ENCODE measurements around the gene TERT. TPM values are rescaled to one million over a fixed set of nuclear protein-coding genes. Genes with fewer than 3 reads are reported as not detected.
"Not testable (repeated sequence)": the region's sequence is repeated elsewhere in the genome, so short reads cannot be mapped to it uniquely, and the experiment has no call there.

The TERT gene
- total RNA-seq, 2 experiments from 2014 or later: 4.7 to 7.3 TPM

GRCh38 chr5:1337489-1338195 is 42.8 kb upstream of the TERT start:
- CTCF ChIA-PET: no interaction called here
- no peaks in the 10 kb centered on the region for H3K9me3 Mint-ChIP-seq
- peaks cover 8% of the 10 kb centered on the region for H3K4me1 Mint-ChIP-seq (ENCODE audit: low read depth)
- POLR2A ChIA-PET: interaction anchor here (1.1 kb wide), 1 partner anchor 61 kb away, joined by 3 read pairs; no protein-coding TSS in a partner anchor
- DNase-seq: no peak
- H3K4me3 Mint-ChIP-seq: no peak overlapping the region
- intact Hi-C loops (cut with micrococcal nuclease): no loop called here
- no peaks in the 10 kb centered on the region for H3K27me3 Mint-ChIP-seq
- peaks cover 33% of the 10 kb centered on the region for H3K36me3 Mint-ChIP-seq
- no peak overlapping the region for H3K27ac Mint-ChIP-seq

DNA sequence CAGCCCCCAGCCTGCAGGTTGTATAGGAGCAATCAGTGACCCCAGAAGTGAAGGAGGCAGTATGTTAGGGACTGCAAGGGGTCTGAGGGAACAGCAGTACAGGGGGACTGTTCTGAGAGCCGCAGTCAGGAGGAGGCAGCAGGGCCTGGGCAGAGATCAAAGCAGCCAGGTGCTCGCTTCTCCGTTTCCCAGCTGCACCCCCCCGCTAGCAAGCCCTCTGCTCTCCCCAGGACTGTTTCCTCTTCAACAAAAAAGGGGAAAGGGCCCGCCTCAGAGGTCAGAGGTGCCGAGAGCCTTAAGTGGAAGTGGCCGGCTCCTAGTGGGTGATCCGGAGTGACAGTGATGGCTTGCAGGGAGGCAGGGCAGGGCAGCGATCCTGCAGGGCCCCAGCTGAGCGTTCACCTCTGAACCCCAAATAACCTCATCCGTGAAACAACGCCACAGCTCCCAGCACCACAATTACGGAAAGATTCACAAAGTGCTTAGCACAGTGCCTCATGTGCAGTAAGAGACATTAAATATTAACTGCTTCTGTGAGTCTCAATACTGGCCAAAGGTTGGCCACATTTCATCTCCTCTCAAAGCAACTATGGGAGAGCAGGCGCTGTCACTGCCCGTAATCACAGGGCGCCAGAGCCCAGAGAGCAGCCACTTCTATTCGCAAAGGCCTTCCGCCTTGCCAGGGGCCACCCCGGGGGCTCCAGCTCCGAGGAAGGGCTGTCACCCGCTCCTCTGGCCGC is 42.1 kb upstream of the TERT start:
- no peak for DNase-seq
- intact Hi-C loops (cut with micrococcal nuclease): no loop called here
- H3K4me1 Mint-ChIP-seq (ENCODE audit: low read depth): peaks cover 6% of the 10 kb centered on the region
- H3K4me3 Mint-ChIP-seq: no peak overlapping the region
- POLR2A ChIA-PET: interaction anchor here (1.1 kb wide), 1 partner anchor 60 kb away, joined by 3 read pairs; no protein-coding TSS in a partner anchor
- no peaks in the 10 kb centered on the region for H3K27me3 Mint-ChIP-seq
- CTCF ChIA-PET: no interaction called here
- H3K27ac Mint-ChIP-seq: no peak overlapping the region
- peaks cover 32% of the 10 kb centered on the region for H3K36me3 Mint-ChIP-seq
- no peaks in the 10 kb centered on the region for H3K9me3 Mint-ChIP-seq

DNA sequence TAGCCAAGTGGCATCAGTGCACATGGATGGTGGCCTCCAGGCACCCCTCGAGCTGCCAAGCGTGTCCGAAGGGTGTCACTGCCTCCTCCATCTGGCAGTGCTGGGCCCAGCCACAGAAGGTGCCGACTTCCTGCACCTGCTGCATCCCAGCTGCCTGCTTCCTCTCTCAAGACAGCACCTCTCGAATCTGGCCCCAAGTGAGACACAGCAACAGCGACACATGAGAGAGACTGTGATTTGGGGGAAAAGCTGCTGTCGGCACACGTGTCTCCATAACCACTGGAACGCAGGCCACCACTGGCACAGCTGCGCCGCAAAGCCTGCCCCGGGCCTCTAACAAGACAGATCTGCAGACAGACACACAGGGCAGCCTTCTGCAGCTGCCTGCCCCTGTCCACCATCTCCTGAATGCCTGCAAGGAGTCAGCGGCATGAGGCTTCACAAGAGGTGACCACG is 41.3 kb upstream of the TERT start:
- Mint-ChIP-seq H3K36me3 (peaks cover 29% of the 10 kb centered on the region), H3K4me1 (ENCODE audit: low read depth) (peaks cover 4% of the 10 kb centered on the region), H3K4me3 (no peak overlapping the region), H3K9me3 (no peaks in the 10 kb centered on the region), H3K27ac (no peak overlapping the region), H3K27me3 (no peaks in the 10 kb centered on the region)
- ChIA-PET POLR2A (no interaction called here), CTCF (no interaction called here)
- intact Hi-C loops (cut with micrococcal nuclease): no loop called here
- no peak for DNase-seq

GRCh38 chr5:1335540-1336095 is 40.8 kb upstream of the TERT start:
- POLR2A ChIA-PET: no interaction called here

DNA sequence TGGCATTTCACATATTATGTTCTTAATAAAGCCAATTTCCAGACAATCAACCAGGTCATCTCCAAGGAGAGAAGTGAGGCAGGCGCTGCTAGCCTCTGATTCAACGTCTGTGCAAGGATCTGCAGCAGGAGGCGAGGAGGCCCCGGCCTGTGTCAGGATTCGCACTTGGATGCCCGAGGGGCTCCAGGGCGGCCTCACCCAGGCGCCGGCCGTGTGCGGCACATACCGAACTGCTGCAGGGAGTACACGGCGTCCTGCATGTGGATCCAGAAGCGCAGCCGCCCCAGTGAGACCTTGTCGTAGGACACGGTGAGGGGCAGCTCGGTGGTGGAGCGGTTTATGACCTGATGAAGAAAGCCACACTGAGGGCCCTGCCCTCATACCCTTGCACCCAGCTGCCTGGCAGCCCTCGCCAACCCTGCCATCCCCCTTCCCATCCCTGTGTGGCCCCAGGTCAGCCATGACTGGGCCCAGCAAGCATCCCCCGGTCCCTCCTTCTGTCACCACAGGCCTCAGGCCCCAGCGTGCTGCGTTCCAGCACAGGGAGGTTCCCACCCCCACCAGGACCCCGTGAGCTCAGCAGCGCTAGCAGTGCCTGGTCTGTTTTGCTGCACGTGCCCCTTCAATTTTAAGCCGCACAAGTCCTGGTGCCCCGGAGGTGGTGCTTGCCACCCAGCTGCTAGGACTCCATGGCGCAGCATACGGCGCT is 40.1 kb upstream of the TERT start:
- Mint-ChIP-seq H3K4me3 (no peak overlapping the region), H3K36me3 (peaks cover 29% of the 10 kb centered on the region), H3K9me3 (no peaks in the 10 kb centered on the region), H3K4me1 (ENCODE audit: low read depth) (peaks cover under 1% of the 10 kb centered on the region), H3K27ac (no peak overlapping the region), H3K27me3 (no peaks in the 10 kb centered on the region)
- POLR2A ChIA-PET: no interaction called here
- DNase-seq: no peak
- CTCF ChIA-PET: no interaction called here
- intact Hi-C loops (cut with micrococcal nuclease): no loop called here

More at GRCh38 chr5:1335540-1336095, 40.8 kb upstream of the TERT start:
- Mint-ChIP-seq H3K9me3 (no peaks in the 10 kb centered on the region), H3K27ac (no peak overlapping the region), H3K36me3 (peaks cover 29% of the 10 kb centered on the region), H3K4me3 (no peak overlapping the region), H3K27me3 (no peaks in the 10 kb centered on the region), H3K4me1 (ENCODE audit: low read depth) (peaks cover 4% of the 10 kb centered on the region)
- DNase-seq: no peak
- CTCF ChIA-PET: no interaction called here
- intact Hi-C loops (cut with micrococcal nuclease): no loop called here

DNA sequence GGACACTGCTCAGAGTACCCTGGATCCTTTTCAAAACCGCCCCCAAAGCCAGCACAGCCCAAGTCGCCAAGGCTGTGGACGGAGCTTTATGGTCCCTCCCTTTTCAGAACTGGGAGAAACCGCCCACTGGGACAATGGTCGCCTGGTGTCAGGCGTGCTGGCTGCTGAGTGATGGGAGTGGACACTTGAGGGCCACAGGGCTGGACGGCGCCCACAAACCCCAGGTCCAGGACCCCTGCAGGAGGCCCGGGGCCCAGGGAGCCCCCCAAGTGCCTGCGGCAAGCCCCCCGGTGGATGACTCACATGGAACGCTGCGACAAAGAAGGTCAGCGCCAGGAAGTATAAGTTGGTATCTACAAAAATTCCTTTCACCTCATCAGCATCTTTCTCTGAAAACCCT is 39.1 kb upstream of the TERT start:
- no peak overlapping the region for H3K4me3 Mint-ChIP-seq
- intact Hi-C loops (cut with micrococcal nuclease): no loop called here
- POLR2A ChIA-PET: no interaction called here
- peaks cover 29% of the 10 kb centered on the region for H3K36me3 Mint-ChIP-seq
- no peaks in the 10 kb centered on the region for H3K9me3 Mint-ChIP-seq
- CTCF ChIA-PET: no interaction called here
- no peak for DNase-seq
- no peaks in the 10 kb centered on the region for H3K27me3 Mint-ChIP-seq
- H3K27ac Mint-ChIP-seq: no peak overlapping the region
- no peaks in the 10 kb centered on the region for H3K4me1 Mint-ChIP-seq (ENCODE audit: low read depth)

GRCh38 chr5:1333286-1333685 is 38.4 kb upstream of the TERT start:
- H3K9me3 Mint-ChIP-seq; H3K4me3 Mint-ChIP-seq; POLR2A ChIA-PET; H3K27me3 Mint-ChIP-seq; H3K4me1 Mint-ChIP-seq (ENCODE audit: low read depth); H3K27ac Mint-ChIP-seq; intact Hi-C loops (cut with micrococcal nuclease); CTCF ChIA-PET; DNase-seq: not testable (repeated sequence)
- peaks cover 26% of the 10 kb centered on the region for H3K36me3 Mint-ChIP-seq

DNA sequence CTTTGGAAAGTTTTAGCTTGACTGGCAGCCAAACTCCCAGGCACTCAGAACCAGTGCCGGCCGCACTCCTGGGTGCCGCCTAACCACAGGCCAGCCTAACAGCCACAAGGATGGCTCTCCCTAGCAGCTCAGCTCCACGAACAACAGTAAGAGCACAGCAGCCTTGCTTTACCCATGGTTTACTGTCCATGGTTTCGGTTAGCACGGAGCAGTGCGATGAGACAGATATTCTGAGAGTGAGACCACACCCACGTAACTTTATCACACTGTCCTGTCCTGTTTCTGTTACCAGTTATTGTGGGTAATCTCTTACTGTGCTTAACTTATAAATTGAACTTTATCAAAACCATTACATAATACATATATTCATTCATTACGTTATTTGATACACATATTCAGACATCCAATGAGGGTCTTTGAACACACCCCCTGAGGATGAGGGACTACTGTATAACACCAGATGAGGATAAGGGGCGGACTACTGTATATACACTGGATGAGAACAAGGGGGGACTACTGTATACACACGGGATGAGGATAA is 37.7 kb upstream of the TERT start:
- no peak for DNase-seq
- Mint-ChIP-seq H3K9me3 (no peaks in the 10 kb centered on the region), H3K4me3 (no peak overlapping the region), H3K27me3 (no peaks in the 10 kb centered on the region), H3K36me3 (peaks cover 24% of the 10 kb centered on the region), H3K27ac (no peak overlapping the region), H3K4me1 (ENCODE audit: low read depth) (peaks cover 3% of the 10 kb centered on the region)
- intact Hi-C loops (cut with micrococcal nuclease): no loop called here
- ChIA-PET POLR2A (no interaction called here), CTCF (no interaction called here)

GRCh38 chr5:1331861-1332405 is 37.1 kb upstream of the TERT start:
- Mint-ChIP-seq H3K27ac (no peak overlapping the region), H3K36me3 (peaks cover 18% of the 10 kb centered on the region)
- POLR2A ChIA-PET: no interaction called here

DNA sequence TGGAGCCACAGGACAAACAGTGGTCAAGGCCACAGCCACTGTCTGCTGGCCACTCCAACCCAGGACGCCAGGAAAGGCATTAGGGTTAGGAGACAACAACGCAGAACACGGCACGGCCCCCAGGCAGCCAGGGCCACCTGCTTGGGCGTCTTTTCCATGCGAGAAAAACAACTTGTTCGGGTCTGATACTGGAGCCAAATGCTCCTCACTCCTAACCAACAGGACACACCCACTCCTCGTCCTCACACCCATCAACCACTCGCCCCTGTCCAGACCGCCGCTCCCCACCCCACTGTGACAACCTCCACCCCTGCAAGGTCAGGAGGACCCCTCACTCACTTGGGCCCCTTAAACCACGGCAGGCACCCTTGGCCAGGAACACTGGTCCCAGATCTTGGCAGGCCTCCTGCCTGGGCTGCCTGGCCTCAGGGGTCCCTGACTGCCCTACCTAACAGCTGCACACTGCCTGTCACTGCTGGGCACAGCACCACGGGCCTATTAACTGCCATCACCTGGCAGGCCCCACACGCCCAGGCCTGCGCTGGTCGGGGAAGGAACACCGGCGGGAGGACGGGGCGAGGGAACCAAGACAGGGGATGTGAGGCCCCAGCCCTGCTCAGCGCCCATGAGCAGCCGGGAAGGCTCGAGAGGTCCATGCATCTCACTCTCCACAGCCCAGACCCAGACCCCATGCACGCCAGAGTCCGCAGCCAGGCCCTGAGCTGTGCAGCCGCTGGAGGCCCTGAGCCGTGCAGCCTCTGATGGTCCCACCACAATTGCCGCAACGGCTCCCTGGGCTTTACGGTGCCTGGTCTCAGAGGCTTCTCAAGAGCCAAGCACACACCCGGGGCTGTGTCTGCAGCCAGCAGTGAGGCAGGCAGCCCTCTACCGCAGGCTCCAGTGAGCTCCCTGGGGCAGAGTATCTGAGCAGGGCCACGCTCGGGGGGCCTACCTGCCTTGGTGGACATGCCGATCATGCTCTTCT is 36.3 kb upstream of the TERT start:
- DNase-seq: no peak
- no peaks in the 10 kb centered on the region for H3K27me3 Mint-ChIP-seq
- CTCF ChIA-PET: no interaction called here
- no peaks in the 10 kb centered on the region for H3K9me3 Mint-ChIP-seq
- POLR2A ChIA-PET: no interaction called here
- H3K4me3 Mint-ChIP-seq: no peak overlapping the region
- H3K4me1 Mint-ChIP-seq (ENCODE audit: low read depth): peaks cover 3% of the 10 kb centered on the region
- no peak overlapping the region for H3K27ac Mint-ChIP-seq
- H3K36me3 Mint-ChIP-seq: peaks cover 16% of the 10 kb centered on the region
- intact Hi-C loops (cut with micrococcal nuclease): no loop called here

More at GRCh38 chr5:1331861-1332405, 37.1 kb upstream of the TERT start:
- Mint-ChIP-seq H3K27me3 (no peaks in the 10 kb centered on the region), H3K9me3 (no peaks in the 10 kb centered on the region), H3K4me1 (ENCODE audit: low read depth) (peaks cover 3% of the 10 kb centered on the region), H3K4me3 (no peak overlapping the region)
- CTCF ChIA-PET: no interaction called here
- intact Hi-C loops (cut with micrococcal nuclease): no loop called here
- DNase-seq: no peak

DNA sequence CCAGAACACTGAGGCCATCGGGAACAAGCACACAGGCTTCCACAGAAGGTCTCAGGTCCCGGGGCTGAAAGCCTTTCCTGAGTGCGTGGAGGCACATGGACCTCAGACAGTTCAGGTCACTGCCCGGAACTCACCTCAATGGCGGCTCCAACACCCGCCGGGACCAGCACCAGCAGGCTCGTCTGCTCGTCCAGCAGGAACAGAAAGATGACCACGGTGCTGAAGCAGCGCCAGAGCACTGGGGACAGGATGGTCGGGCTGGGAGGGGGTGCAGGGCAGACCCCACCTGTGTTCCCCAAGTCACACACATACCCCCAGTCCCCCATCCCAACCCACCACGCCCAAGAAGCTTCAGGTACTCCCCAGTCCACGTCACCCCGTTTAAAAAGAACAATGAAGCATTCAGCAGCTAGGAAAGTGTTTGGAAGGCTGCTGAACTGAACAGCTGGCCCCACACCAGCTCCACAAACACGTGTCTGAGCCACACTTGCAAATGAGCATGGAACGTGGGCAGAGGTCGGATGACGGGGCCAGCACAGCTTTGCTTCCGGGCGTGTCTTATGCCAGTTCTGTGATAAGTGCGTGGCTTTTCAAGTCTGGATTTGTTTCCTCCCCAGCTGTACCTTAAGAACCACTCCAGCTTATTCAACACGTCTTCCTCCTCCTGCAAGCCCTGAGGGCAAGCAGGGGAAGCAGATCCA is 35.4 kb upstream of the TERT start:
- CTCF ChIA-PET: no interaction called here
- peaks cover 18% of the 10 kb centered on the region for H3K36me3 Mint-ChIP-seq

More for the DNA sequence above, 35.4 kb upstream of the TERT start:
- no peak for DNase-seq
- Mint-ChIP-seq H3K4me1 (ENCODE audit: low read depth) (peaks cover 3% of the 10 kb centered on the region), H3K4me3 (no peak overlapping the region), H3K9me3 (no peaks in the 10 kb centered on the region), H3K27me3 (no peaks in the 10 kb centered on the region), H3K27ac (no peak overlapping the region)
- intact Hi-C loops (cut with micrococcal nuclease): no loop called here
- POLR2A ChIA-PET: no interaction called here
